H1 (cell line): ENCODE measurements around the gene DGCR6L. TPM values are rescaled to one million over a fixed set of nuclear protein-coding genes. Genes with fewer than 3 reads are reported as not detected.

Experiments used
- BACH1 ChIP-seq: IDR thresholded peaks from 2 replicates; pipeline ENCODE4 v1.6.1; 2012; ENCODE audit warnings: low read length, improper control_type of control experiment
- BRCA1 ChIP-seq: IDR thresholded peaks from 2 replicates; pipeline ENCODE4 v1.6.1; 2012; ENCODE audit warnings: low read depth, low read length, improper control_type of control experiment
- EGR1 ChIP-seq: IDR thresholded peaks from 2 replicates; pipeline ENCODE4 v1.6.1; 2011; ENCODE audit warnings: low read depth, low read length, borderline replicate concordance
- HDAC6 ChIP-seq: IDR thresholded peaks from one replicate; pipeline ENCODE4 v1.7.1; 2012; ENCODE audit warnings: low read depth, mild to moderate bottlenecking, inconsistent platforms, low read length, moderate library complexity
- NANOG ChIP-seq: IDR thresholded peaks from 2 replicates; pipeline ENCODE4 v1.6.1; 2011; ENCODE audit warnings: low read length, low read depth, mild to moderate bottlenecking, inconsistent platforms; ENCODE audit not compliant: insufficient read depth, poor library complexity, severe bottlenecking
- NRF1 ChIP-seq: IDR thresholded peaks from 2 replicates; pipeline ENCODE4 v1.6.1; 2011; ENCODE audit warnings: mild to moderate bottlenecking, low read depth, low read length, improper control_type of control experiment
- POLR2A ChIP-seq, 2 experiments: IDR thresholded peaks; 1 replicate in 1 of 2; 2 replicates in 1 of 2; pipeline ENCODE4 v1.6.1; 2011; ENCODE audit warnings: low read depth in 2 of 2, low read length in 2 of 2, mild to moderate bottlenecking in 2 of 2; ENCODE audit errors: control extremely low read depth in 1 of 2
- SIN3A ChIP-seq, 2 experiments: IDR thresholded peaks in 1 of 2; conservative IDR thresholded peaks in 1 of 2; 2 replicates each; pipeline ENCODE4 v1.6.1; 2011 to 2012; ENCODE audit warnings: low read length in 2 of 2, improper control_type of control experiment in 1 of 2, low read depth in 1 of 2, mild to moderate bottlenecking in 1 of 2
- SP2 ChIP-seq: IDR thresholded peaks from 2 replicates; pipeline ENCODE4 v1.6.1; 2012; ENCODE audit warnings: mild to moderate bottlenecking, low read length, inconsistent platforms
- SUZ12 ChIP-seq: fragments of 200-600 bp; sonication (generic); IDR thresholded peaks from 2 replicates; pipeline ENCODE4 v1.6.1; 2012; ENCODE audit warnings: mild to moderate bottlenecking, inconsistent platforms, low read length, moderate library complexity, mixed read lengths
- TAF7 ChIP-seq: optimal IDR thresholded peaks from 2 replicates; pipeline ENCODE3; 2011; ENCODE audit warnings: low read depth, mild to moderate bottlenecking, inconsistent platforms, low read length, moderate library complexity, borderline replicate concordance
- YY1 ChIP-seq: IDR thresholded peaks from 2 replicates; pipeline ENCODE4 v1.6.1; 2011; ENCODE audit warnings: low read depth, mild to moderate bottlenecking, low read length
- polyA plus RNA-seq, 7 experiments: library from polyadenylated mRNA; depleted of rRNA in 3 of 7; stranded (reverse) in 5 of 7; unstranded in 2 of 7; fragments of >200 nt in 5 of 7; fragments of 200-250 nt in 2 of 7; gene quantifications; 1 replicate in 5 of 7; 2 replicates in 1 of 7; 4 replicates in 1 of 7; pipeline versions ENCODE4 v1.2.1 to v1.2.3, GENCODE V29; 2011 to 2013; ENCODE audit warnings: missing spikeins in 2 of 7, mixed read lengths in 2 of 7
- total RNA-seq: library from RNA; stranded (reverse); fragmentation: NEBNext Ultra II Directional; extraction: Animal tissue kit (Norgen Biotek cat#: 25700); gene quantifications from 2 replicates; pipeline ENCODE4 v1.2.1, GENCODE V29; 2021

Gene DGCR6L
- total and polyA plus RNA-seq, 2 of the 8 experiments (the other 6 are each of a cell fraction or from before 2014, with no cell fraction given) = 43.6 to 72.6 TPM

DNA sequence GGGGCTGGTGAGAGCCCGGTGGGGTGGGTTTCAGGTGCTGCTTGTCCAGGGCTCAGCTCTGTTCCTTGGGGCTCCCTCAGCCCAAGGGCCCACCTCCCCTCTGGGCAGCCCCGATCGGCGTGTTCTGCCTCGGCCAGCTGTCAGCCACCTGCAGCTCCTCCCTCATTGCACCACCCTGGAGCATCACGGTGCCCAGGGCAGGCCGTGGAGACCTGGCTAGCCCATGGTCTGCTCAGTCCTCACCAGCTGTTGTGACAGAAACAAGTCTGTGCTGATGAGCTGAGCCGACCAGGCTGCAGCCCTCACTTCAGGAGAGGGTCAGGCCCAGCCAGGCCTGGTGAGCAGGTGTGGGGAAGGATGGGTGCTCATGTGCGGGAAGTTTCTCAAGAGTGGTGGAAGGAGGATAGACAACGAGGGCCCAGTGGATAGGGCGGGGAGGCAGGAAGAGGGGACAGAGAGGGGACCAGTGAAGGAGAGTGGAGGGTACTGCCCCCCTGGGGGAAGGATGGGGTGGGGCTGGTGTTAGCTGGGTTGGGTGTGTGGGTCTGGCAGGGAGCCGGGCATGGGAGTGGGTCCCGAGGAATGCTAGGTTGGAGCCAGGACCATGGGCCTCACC lies 35.3 kb downstream of the DGCR6L start (continued):
- TF ChIP-seq BRCA1 = no peak
- no peak for TF ChIP-seq YY1
- TF ChIP-seq TAF7 = no peak
- no peak for TF ChIP-seq POLR2A (IDR thresholded peaks at IDR 0.05; ENCODE audit: control extremely low read depth in 1 of 2, low read depth in 2 of 2, low read length in 2 of 2)
- no peak for TF ChIP-seq NRF1
- no peak for TF ChIP-seq SIN3A (conservative IDR thresholded peaks at IDR 0.05 in 1 of 2, IDR thresholded peaks at IDR 0.05 in 1 of 2; ENCODE audit: low read depth in 1 of 2, low read length in 2 of 2)
- no peak for TF ChIP-seq BACH1
- TF ChIP-seq SP2 = no peak
- TF ChIP-seq NANOG = no peak
- no peak for TF ChIP-seq HDAC6
- TF ChIP-seq EGR1 = no peak
- TF ChIP-seq SUZ12 = no peak
